ENCODE data around the gene TWNK.

Gene TWNK

DNA sequence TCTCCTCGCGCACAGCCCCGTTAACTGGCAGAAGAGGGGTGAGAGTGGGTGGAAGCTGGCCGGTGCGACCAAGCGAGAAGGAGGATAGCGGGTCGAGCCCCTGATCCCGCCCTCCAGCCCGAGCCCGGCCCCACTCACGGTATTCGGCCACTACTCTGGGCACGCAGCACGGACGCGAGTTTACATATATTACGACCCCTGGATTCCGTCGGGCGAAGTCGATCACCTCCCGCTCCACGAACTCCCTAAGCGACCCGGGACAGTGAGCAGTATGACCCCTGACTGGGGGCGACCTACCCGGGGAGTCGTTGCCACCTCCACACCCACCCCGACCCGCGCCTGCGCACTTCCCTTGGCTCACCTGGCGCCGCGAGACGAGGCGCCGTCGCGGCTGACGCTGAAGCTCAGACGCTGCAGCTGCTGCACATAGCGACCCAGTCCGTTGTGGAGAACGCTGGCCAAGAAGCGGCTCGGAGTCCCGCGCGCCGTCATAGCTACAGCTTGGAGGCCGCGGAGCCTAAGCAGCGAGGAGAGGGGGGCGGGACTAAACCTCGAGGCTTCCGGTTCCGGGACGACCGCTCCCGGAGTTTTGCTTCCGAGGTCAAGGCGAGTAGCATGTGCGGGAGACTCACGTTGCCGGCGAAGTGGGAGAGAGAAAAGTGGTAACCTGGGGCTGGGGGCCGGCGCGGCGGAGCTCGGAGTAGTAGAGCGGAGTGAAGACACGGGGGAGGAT is at the start of gene TWNK, which contains the start of gene MRPL43:
Gene TWNK, plus strand, starts transcription at position 592 of the 733 bp plus-strand sequence. CDS start 668 bp downstream, outside the sequence.
Gene MRPL43, minus strand, starts transcription at position 546 of the 733 bp plus-strand sequence. Its CDS starts 54 bp downstream, at position 492.
- peak; percentile 80 to 85 for DNase-seq

DNA sequence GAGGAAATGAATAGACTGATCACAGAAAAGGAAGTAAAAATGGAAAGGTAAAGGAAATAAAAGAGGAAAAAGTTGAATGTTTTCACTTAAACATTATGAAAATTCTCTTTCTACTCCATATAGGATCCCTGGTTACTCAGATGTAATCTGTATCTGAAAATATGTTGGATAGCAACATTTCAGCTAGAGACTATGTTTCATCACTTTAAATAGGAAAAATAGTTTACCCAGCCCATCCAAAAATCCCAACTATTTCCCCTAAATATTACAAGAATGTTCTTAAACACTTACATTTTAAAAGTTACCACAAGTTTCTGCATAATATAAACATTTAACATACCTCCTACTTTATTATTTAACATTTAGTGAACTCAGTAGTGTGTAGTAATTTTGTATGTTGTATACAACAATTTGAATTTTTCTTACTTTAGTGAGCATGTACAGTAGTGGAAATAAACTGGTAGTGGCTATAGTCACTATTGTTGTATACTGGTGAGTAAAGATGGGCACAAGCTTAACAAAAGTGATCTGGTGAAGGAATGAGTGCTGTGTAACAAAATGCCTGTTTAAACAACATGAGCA is 47.5 kb upstream of the TWNK start:
- no peak for DNase-seq

DNA sequence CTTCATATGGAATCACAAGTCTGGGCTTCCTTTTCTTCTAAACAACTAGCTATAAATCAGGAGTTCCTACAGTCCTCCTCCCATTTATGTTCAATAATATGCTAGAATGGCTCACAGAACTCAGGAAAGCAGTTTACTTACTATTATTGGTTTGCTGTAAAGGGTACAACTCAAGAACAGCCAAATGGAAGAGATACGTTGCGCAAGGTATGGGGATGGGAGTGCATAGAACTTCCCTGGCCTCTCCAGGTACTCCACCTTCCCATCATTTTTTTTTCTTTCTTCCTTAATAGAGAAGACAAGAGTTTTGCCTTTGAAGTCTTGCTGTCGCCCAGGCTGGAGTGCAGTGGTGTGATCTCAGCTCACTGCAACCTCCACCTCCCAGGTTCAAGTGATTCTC is 45.1 kb upstream of the TWNK start:
- DNase-seq: no peak

DNA sequence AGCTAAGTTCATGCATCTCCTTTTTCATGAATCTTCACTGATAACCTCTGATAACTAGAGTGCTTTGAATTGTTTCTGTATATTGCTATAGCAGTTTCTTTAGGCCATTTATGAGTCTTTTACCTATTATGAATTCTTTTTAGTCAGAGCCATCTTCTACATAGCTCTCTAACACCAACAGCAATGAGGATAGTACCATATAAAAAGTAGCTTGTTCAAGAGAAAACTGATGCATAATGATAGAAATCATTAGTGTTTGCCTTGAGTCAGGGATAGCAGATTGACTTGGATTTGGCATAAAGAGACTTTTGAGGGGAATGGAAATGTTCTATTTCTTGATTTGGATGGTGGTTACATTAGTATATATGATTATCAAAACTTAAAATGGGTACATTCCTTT is 43.8 kb upstream of the TWNK start:
- DNase-seq: no peak

DNA sequence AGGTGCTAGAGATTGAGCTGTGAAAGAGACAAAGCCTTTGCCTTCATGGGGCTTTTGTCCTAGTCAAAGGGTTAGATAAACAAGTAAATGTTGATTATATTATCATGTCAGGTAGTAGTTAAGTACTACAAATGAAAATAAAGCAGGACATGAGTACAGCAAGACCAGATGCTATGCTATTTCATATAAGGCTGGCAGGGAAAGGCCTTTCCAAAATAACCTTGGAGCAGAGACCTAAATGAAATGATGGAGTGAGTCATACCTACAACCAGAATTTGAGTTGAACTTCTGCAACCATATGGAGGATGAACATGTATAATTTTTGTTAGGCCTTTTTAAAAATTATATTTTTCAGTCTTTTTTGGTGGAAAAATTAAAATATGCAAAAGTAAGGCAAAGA is 41.6 kb upstream of the TWNK start:
- no peak for DNase-seq

DNA sequence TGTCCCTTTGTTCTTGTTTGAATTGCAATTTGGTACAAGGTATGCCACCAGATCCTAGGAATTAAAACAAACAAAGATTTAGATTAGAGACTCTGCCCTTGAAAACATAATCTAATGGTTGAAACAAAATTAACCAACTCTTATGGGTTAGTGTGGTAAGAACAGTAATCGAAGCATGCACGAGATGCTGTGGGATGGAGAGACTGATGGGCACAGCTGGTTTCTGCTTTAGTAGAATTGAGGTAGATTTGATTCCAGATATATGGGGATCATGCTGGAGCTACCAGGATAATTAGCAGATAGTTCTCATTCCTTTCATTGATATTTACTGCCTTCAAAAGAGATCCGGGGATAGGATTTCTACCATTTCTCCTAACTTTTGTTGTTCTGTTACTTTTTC is 38.4 kb upstream of the TWNK start:
- DNase-seq: no peak

DNA sequence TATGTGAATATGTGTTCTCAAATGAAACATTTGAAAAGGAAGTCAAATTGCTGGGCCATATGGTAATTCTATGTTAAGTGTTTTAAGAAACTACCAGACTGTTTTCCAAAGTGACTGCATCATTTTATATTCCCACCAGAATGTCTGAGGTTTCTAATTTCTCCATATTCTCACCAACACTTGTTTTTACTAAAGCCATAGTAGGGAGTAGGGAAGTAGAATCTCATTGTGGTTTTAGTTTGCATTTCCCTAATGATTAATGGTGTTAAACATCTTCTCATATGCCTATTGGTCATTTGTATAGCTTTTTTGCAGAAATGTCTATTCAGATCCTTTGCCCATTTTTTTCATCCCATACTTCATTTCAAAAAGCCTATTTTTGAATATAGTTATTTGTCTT is 27.1 kb upstream of the TWNK start:
- no peak for DNase-seq

DNA sequence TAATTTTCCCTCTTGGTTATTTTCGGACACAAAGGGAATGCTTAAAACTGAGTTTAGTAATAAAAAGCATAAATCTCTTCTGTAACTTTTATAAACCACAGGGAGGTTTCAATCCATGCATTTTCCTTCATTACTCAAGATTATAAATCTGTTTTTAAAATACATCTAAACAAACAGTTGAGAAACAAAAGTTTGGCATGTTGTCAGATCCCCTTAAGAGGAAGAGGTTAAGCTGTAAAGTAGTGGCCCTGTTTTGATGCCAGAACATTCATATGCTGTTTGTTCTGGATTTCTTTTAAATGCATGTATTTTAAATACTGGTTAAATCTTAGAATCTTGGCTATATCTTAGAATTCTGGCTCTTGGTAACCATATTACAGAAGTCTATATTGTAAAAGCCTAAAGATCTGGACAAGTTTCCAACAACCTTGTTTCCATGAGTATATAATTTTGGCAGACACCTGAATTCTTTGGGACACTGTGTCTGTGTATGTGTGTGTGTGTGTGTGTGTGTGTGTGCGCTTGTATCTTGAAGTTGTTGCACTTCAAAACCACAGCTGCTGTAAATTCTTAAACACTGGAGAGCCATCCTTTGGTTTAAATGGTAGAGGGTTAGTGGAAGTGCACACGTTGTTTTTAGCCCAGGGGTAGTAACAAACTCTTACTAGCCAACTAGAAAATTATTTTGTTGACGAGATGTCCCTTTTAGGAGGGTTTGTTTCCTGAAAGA is 24.8 kb upstream of the TWNK start:
- no peak for DNase-seq

DNA sequence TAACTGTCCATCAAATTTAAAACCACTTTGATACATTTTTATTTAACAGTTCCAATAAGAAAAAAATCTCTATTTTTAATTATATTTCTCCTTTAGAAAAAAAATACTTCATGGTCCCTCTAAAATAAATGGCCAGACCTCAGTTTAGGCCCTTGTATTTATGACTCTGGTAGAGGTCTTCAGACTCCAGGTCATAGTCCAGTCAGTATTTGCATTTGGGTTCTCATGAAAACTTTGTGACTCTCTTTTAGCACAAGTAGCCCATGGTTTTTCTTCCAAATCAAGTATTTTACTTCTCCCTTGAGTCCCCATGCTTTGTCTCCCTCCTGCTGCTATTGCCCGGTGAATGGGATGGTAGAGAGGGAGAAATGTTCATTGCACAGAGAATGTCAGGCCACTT is 23.5 kb upstream of the TWNK start:
- DNase-seq: no peak

DNA sequence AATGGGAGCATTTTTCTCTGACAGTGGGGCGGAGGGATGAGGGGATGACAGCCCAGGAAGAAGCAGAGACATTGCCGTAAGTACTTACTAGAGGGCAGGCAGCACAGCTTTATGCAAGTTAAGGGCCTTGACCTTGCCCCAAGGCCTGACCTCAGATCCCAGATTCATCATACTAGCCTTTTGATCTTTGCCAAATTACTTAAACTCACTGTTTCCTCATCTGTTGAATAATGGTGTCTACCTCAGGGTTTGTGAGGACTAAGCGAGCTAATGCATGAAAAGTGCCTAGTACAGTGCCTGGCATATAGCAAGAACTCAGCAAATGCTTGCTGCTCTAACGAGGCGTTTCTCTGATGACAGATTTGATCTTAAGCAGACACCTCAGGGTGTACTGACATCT is 21.5 kb upstream of the TWNK start:
- no peak for DNase-seq

DNA sequence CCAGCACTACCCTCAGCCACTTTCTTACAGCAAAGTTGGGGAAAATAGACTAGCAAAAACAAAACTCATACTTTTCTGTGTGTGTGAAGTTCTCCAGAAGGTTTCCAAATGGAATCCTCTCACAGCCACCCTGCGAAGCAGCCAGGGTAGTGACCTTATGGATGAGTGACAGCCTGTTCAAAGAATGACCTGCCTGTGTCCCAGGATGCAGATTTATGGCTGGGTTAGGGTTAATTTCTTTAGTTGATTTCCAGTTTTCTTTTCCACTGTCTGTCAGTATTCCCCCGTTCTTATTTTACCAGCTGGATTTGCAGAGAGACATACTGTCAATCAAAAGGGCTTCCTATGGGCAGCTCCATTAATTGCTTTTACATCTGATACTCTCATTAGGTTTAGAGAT is 20.5 kb upstream of the TWNK start:
- no peak for DNase-seq

DNA sequence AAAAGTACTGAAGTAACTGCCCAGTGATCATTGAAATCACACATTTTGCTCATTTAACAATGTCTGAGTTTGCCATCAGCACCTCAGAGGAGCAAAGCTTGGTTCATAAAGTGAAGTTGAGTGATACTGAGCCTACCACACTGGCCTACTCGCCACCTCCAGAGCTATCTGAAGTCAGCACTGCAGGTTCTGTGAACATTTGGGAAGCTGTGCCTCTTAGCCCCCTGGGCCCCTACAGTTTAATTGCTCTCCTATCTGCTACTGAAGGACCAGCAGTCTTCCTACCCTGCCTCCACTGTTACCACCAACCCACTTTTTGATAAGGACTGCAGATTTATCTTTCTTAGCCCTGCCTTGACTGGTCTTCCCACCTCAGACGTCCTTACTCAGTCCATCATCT is 20.0 kb upstream of the TWNK start:
- no peak for DNase-seq

DNA sequence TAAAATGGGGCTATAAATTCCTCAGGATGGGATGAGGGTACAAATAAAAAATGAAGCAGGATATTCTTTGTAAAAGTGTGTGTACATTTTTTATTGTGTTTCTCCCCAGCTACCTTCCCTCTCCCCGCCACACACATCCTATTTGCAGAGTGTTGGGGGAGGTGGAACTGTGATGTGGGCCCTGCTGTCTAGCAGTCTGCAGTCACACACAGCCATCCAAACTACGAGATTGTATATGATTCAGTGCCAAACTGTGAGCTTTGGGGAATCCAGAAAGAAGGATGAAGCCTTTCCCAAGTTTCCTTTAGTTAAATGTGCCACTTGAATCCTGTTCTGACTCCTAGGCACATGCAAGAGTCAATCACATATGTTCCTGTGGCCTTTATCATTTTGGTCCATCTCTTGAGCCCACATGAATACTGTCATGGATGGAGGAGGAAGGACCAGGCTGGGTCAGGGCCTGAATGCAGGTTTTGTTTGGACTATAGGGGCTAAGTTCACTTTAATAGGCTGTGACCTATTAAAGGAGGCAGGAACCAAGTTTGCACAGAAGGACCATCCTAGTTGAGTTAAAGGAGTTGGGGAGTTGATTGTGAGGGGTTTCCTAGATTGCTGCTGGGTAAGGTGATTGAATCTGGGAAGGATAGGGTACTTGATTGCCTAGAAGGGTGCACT is 19.1 kb upstream of the TWNK start:
- DNase-seq: no peak

DNA sequence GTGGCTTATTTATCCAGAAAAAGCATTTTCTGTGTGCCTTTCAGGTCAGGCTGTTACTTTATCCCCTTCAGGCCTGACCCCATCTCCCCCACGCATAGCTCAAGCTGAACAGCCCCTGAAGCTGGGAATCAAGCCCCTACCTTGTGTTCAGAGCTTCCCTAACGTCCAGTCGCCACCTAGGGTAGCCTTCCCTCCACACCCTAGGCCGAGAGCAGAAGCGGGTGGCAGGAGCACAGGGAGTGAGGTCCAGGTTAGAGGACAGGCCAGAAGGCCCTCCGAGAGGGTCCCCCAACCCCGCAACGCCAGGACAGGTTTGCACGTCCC is 18.5 kb upstream of the TWNK start:
- no peak for DNase-seq

DNA sequence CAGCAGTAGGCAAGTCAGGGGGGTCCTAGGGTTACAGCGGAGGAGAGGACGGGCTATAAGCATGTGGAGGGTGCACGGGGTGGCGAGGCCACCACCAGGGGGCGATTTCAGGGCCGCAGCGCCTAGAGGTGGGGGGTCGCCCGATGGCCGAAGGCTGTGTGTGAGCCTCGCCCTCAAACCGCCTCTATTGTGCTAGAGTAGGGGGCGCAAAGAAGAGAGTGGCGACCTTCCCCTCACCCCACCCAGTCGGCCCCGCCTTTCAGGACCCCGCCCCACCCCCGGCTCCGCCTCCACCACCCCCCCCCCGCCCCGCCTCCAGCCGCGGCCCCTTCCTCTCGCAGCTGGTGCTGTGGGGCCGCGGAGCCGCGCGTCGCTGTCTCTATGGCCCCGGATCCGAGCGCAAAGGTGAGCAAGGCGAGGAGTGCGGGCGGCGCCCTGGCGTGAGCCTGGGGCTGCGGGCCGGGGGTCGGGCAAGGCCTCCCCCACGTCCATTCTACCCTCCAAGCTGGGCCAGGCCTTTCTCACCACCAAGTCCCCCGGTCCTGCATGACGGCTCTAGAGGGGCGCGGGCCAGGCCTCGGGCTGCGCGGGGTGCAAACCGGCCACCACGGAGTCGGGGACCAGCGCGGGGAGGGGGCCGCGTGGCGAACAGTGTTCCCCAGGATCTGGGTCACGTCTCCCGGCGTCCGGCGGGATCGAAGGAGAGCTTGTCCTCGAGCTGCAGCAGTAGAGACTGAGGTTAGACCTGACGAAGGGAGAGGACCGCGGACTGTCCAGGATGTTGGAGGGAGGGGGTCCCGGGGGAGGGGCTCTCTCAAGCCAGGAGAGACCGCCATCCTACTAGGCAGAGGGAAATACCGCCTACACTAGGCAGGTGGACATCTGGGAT is 17.9 kb upstream of the TWNK start, which contains the start of gene SEMA4G:
Gene SEMA4G, plus strand, starts transcription at position 318 of the 889 bp plus-strand sequence. CDS start 3,409 bp downstream, outside the sequence.
- DNase-seq: peak; percentile 36 to 47

DNA sequence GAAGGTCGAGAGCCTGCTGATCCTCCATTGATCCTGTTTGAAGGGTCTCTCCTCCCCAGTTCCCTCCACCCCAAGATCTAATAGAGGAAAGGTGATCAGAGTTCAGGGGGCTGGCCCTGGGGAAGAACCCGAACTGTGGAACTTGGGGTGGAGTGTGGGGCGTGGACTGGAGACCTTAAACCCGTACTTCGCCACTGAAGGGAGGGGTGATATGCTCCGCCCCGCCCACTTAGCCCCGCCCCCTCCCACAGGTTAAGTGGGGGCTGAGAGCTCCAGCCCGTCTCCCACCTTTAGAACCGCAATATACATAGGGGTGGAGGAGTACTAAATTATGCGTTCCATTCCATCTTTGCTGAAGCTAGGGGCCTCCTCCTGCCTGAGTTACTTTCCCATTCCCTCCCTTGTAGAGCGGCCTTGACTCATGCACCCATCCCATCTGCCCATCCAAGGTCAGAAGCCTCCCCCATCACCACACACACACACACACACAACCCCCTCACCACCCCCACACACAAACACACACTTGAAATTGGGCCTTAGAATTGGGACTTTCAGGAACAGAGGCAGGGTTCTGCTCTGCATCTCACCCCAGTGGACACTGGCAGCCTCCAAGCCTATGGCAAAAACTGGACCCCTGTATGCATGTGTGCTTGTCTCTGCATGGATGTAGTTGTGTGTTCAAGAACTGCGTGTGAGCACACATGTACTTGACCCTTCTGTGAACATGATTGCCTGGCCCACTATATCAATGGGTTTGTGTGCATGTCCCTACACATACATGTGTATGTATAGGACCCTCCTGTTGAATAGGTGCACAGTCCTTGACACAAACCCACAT is 17.0 kb upstream of the TWNK start:
- DNase-seq: peak; percentile 40 to 56

DNA sequence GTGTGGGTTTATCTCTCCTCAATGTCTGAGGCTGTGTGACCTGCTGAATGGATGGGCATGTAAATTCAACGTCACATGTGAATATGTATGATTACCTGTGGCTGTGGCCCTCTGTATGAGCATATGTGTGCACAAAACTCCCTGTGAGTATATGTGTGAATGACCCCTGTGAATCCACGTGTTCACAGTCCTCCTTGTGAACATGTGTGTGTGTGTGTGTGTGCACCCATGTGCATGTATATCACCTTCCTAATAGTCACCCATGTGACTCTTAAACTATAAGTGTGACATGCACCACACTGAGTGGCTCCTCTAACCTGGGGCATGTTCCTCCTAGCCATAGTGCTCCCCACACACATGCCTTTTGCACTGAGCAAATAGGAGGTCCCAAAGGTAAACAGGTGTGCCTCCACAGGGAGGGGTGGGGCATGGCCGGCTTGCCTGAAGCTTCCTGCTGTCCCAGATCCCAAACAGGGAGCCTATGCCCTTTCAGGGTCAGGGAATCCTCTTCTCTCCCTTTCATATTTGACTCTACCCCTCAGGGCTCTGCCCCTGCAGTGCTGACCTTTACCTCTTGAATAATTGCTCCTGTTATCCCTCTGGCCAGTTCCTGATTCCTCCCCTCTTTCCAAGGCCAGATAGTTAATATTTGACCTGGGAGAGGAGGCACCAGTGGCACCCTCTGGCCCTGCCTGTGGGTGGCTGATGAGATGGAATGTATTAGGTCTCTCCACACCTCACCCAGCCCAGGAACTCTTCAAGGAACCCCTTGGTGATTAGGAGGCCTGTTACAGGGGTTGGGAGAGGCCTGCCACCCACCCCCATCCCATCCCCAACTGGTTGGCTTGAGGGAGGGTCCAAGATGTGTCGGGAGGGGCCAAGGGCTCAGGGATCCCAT is 16.2 kb upstream of the TWNK start:
- no peak for DNase-seq

DNA sequence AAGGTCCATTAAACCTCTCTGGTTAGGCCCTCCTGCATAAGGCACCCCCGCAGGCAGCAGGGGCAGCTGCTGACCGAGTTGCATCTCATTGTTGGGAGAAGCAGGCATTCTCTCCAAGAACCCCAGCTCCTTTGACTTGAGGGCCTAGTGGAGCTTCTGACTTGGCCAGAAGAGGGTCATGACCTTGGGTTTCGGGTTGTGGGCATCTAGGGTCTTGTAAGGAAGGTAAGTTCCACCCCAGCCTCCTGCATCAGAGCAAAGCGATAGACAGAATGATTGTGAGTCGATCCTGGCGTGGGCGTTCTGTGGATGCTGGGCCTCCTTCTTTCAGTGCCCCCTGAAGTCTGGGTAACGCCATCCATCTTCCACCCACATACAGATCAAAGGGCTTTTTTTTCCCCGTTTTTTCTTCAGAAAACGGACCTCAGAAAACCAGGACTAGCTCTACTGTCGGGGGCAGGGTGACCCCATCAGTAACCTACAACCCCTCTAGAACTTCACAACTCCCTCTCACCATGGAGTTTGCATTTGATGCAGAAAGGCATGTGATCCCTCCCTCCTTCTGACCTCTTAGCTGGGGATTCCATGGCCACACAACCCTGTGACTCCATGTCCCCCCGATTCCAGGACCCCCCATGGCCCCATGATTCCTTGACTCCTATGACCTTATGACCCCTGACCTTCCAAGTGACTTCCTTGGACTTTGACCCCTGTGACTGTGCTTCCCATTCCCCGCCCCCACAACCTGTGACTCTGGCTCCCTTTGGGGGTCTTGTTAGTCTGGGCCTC is 15.0 kb upstream of the TWNK start:
- DNase-seq: no peak

DNA sequence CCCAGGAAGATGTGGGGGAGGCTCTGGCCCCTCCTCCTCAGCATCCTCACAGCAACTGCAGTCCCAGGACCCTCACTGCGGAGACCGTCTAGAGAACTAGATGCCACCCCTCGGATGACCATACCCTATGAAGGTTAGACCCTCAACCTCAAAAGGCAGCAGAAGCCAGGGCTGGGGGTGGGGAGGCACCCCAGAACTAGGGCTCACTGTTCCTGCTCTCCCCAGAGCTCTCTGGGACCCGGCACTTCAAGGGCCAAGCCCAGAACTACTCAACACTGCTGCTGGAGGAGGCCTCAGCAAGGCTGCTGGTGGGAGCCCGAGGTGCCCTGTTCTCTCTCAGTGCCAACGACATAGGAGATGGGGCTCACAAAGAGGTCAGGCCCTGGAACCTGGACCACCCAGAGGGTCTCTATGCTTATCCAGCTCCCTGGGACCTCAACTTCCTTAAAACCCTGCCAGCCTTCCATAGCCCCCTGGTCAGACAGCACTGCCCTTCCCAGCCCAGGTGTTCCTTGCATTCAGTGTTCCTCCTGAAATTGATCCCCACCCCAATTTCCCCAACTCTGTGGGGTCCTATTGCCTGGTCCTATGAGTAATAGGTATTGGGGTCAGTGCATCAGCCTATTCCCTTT is 14.3 kb upstream of the TWNK start:
- DNase-seq: no peak
